Stimulated activated CD4-positive, alpha-beta T cell treated with anti-CD3 and anti-CD28 coated beads, Interleukin-1b, Interleukin-23, amount 100 ng/mL, for 24 hours (primary cell): ENCODE data around the gene SLC9A6.
"Not testable (repeated sequence)": the region's sequence is repeated elsewhere in the genome, so short reads cannot be mapped to it uniquely, and the experiment has no call there.

Source experiments
- DNase-seq, 4 experiments: peaks; one replicate each; pipeline ENCODE4 v3.0.0-alpha.2; 2020; ENCODE audit warnings: low read depth in 4 of 4, low spot score in 1 of 4

The SLC9A6 gene

DNA sequence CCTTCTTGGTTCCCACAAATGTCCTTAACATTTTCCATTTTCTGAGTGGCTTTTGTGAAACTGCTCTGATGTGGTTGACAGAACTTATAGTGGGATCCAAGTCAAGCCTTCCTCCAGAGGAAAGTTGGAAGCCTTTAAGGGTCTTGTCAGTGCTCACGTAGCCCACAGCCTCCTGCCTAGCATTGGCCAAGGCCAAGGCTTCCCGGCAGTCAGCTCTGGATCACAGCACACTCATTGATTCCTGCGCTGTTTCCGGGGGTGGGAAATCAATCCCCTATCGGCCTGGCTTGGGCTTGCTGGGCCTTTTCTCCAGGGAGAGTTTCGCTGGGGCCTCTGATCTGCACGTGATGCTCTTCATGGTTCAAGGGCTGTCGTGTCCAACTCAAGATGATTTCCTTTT lies 76.1 kb downstream of the SLC9A6 start:
- DNase-seq, result no peak

DNA sequence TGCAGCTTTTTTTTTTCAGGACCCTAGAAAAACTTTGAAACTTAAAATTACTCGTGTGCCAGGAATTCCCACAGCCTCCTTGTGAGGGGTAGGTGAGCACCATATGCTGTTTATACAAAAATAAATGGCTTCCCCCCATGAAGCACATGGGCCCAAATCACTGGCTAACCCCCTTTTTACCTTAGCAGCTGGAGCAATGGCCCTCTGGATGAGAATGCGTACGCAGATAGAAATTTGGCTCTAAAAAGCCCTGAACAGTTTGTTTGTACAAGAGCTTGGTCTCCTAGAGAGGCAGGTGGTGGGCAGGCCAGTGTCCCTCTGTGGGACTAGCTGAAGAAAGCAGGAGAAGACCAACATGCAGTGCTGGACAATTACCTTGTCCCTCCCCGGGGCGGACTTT lies 76.5 kb downstream of the SLC9A6 start:
- DNase-seq, result no peak

DNA sequence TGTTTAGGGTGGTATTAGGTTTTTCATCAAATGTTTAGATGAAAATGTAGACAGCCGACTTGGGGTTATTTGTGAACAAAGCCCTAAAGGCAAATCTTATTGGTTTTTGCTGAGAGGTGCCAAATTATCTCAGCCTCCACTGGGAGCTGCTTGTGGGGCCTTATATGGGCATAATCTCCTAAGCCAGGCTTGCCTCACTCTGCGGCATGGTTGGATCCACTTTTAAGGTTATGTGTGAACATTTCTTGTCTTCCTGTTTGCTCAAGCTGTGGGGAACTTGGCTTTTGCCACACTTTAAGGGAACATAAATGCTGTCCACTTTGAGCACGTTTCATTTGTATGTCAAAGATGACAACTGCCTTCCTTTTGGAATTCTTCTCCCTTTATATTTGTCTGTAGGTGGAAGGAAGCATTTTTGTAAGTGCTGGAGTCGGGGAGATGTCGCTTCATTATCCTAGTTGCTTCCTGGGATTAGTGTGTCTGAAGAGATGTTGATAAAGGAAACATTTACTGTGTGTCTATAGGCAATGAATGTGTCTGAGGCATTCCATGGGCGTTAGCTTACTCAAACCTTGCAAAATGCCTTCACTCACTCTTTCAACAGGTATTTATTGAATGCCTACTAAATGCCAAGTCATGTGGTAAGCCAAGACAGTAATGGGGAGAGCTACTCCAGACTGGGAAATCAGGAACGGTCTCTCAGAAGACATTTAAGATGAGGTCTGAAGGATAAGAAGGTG lies 78.3 kb downstream of the SLC9A6 start:
- DNase-seq, result no peak

- DNase-seq, result no peak
Measured at GRCh38 chrX:136064661-136065043, 79.4 kb downstream of the SLC9A6 start.

DNA sequence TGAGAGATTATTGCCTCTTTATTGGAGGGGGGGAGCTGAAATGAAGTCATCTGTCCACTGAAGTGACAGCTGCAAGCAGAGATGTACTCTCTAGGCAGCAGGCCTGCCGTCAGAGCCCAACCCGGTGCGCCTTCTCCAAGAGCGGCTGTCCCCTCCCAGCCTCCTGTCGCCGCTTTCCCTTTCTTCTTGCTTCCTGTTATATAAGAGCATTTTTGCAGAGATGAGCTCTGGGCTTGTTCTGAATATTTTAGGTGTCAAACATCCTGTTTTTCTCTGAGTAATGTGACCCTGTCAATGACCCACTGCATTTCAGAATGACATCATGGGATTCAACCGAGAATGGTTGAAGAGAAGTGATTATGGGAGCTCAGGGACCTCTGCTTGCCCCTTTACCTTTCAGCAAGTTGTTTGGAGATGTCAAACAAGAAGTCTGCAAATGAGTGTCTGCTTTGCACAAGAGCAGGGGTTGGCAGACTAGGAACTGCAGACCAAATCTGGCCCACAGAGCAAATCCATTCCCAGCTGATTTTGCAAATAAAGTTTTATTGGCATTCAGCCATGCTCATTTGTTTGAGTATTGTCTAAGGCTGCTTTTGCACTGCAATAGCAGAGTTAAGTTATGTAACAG lies 79.9 kb downstream of the SLC9A6 start:
- DNase-seq, result no peak

DNA sequence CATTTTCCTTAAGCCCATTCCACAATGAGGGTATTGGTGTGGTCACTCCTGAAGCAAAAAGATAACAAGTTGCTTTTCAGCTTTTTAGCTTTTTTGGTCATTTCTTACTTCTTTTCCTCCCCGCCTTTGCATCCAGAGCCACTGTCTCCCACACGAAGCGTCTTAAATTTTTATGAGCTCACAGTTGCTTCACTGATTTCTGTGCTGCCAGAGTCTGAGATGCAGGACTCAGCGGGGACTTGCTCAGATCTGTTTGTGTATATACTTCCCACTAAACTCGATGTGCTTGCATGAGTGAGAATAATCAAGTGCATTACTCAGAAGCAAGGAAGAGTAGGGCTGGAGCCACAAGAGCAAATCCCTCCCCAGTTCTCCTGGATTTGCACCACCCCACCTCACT lies 81.9 kb downstream of the SLC9A6 start:
- no peak for DNase-seq

DNA sequence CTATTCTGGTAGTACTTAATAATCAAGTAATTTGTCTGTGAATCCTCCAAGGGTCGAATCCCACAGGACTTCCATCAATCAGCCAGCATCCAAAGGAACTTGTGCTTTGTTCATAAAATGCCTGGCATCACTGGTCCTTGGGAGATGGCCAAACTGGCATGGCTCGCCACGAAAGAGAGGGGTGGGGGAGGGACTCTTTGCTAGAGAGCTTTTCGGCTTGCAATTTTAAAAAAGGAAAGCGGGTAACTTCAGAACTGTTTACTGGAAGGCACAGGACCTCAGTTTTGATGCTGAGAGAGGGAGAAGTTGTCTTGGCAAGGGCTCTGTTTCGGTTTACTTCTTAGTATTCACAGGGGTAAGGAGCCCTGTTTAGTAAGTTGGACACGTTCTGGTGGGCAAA lies 82.7 kb downstream of the SLC9A6 start:
- DNase-seq, result no peak

DNA sequence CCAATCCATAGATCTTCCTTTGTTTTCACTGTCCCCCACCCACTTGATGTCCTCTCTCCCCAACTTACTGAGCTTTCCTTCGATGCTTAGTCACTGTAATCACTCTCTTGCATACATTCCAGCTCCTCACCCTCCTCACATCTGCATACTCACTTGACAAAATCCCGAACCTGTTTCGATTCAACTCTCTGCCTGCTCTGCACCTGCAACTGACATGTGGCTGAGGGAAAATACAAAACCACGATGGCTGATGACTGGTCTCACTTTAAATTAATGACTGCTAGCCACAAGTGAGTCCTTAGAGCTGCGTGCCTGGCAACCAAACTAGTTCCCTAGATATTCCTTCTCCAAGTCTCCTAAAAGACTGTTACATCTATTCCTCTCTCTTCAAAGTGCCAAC lies 91.7 kb downstream of the SLC9A6 start:
- DNase-seq, result no peak

DNA sequence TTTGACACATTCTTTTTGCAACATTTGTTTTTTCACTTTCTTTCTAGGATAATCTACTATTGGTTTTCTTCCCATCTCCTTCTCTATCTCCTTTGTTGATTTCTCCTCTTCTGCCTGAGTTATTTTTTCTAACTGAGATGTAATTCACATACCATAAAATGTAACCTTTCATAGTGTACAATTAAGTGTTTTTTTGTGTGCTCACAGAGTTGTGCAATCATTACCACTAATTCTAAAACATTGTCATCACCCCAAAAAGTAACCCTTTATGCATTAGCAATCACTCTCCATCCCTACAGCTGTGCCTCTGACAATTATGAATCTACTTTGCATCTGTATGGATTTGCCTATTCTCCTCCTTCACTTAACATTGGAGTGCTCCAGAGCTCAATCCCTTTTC lies 95.5 kb downstream of the SLC9A6 start:
- no peak for DNase-seq

DNA sequence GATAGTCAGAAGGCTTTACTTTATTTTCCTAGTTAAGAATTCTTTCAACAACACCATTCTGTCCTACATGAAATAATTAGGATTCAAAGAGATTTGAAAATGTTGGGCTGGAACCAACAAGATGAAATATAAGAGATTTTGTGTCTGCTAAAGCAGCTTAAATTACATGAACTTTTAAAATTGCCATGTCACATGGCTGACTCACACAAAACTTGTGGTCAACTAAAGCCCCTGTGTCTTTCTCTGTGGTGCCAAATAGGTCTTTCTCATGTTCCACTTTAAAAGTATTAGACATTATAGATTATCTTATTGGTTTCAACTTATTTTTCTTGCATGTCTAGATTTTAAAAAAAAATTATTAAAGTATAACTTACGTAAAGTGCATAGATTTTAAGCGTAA lies 101.3 kb downstream of the SLC9A6 start:
- no peak for DNase-seq

- DNase-seq, result not testable (repeated sequence)
Measured at GRCh38 chrX:136091898-136092297, 106.7 kb downstream of the SLC9A6 start.

DNA sequence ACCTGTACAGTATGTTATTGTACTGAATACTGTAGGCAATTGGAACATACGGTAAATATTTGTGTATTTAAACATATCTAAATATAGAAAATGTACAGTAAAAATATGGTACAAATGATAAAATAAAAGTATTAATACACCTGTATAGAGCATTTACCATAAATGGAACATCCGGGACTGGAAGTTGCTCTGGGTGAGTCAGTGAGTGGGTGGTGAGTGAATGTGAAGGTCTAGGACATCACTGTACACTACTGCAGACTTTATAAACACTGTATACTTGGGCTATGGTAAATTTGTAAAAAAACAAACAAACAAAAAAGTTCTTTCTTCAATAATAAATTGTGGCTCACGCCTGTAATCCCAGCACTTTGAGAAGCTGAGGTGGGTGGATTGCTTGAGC lies 109.7 kb downstream of the SLC9A6 start:
- DNase-seq, result no peak
